AG09309 (cell line): Measurements from ENCODE around the gene HCN1.
"Not testable (repeated sequence)": the region's sequence is repeated elsewhere in the genome, so short reads cannot be mapped to it uniquely, and the experiment has no call there.

ENCODE experiments used
- DNase-seq: peaks from one replicate; pipeline ENCODE4 v3.0.0-alpha.2; 2010; ENCODE audit warnings: low read depth
- H3K4me3 ChIP-seq: 2 replicates; pipeline ENCODE4 v1.5.1; 2011; ENCODE audit warnings: mild to moderate bottlenecking, low read depth, low read length, moderate library complexity; ENCODE audit not compliant: control insufficient read depth
- CTCF ChIP-seq: IDR thresholded peaks from 2 replicates; pipeline ENCODE4 v1.5.1; 2011; ENCODE audit warnings: mild to moderate bottlenecking, low read depth, low read length, inconsistent platforms; ENCODE audit not compliant: insufficient read depth, control insufficient read depth; ENCODE audit errors: missing control alignments

HCN1 gene

DNA sequence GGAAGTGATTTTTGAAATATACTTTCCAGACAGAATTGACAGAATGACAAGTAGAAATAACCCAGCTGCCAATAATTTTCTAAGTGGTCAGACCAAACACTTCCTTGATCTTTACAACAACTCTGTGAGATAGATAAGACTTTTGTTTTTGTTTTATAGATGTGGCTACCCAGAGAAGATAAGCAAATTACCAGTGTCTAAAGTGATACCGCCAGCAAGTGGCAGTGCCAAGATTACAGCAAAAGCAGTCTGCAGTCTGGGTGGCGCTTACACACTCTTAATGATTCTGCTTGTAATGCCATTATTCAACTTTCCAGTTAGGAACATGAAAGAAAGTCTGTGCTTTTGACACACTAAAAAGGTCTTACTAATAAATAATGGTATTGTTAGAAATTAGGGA, 92.1 kb downstream of the HCN1 start:
- TF ChIP-seq CTCF = no peak
- H3K4me3 ChIP-seq = no peak overlapping the region
- DNase-seq = no peak

- TF ChIP-seq CTCF = no peak
- no peak overlapping the region for H3K4me3 ChIP-seq
- DNase-seq = no peak
These were observed 94.8 kb downstream of the HCN1 start for GRCh38 chr5:45601424-45601823.

GRCh38 chr5:45596320-45596719, 99.9 kb downstream of the HCN1 start:
- DNase-seq = no peak
- TF ChIP-seq CTCF = no peak

GRCh38 chr5:45586001-45586400, 110.2 kb downstream of the HCN1 start:
- H3K4me3 ChIP-seq, DNase-seq: not testable (repeated sequence)

More at GRCh38 chr5:45596320-45596719, 99.9 kb downstream of the HCN1 start:
- no peak overlapping the region for H3K4me3 ChIP-seq

- no peak for TF ChIP-seq CTCF
- no peak overlapping the region for H3K4me3 ChIP-seq
- DNase-seq = no peak
These were observed 117.9 kb downstream of the HCN1 start for GRCh38 chr5:45578270-45578669.

- DNase-seq = no peak
- no peak for TF ChIP-seq CTCF
- H3K4me3 ChIP-seq = no peak overlapping the region
These were observed 127.4 kb downstream of the HCN1 start for GRCh38 chr5:45568813-45569212.

DNA sequence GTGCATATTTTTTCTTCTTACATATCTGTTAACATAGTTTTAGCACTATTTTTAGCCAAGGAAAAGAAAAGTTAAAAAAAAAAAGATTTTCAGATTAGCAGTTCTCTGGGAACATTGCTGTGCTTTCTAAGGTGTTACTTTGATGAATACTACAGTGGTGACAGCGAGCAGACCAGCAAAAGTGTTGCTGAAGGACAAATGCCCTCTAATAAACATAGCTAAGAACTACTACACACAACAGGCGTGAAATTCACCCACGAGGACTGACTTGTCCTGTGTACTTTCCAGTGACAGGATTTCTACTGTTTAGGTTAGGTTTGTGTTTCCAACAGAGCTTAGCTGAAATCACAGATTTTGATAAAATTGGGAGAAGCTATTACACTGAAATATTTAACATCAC, 153.8 kb downstream of the HCN1 start:
- no peak overlapping the region for H3K4me3 ChIP-seq
- DNase-seq = no peak
- no peak for TF ChIP-seq CTCF
